DMS53 (cell line): ENCODE results near the gene SF1.

ENCODE experiments used
- DNase-seq: peaks from one replicate; lab custom pipeline; 2025; lab: John Stamatoyannopoulos, UW

Gene SF1

DNA sequence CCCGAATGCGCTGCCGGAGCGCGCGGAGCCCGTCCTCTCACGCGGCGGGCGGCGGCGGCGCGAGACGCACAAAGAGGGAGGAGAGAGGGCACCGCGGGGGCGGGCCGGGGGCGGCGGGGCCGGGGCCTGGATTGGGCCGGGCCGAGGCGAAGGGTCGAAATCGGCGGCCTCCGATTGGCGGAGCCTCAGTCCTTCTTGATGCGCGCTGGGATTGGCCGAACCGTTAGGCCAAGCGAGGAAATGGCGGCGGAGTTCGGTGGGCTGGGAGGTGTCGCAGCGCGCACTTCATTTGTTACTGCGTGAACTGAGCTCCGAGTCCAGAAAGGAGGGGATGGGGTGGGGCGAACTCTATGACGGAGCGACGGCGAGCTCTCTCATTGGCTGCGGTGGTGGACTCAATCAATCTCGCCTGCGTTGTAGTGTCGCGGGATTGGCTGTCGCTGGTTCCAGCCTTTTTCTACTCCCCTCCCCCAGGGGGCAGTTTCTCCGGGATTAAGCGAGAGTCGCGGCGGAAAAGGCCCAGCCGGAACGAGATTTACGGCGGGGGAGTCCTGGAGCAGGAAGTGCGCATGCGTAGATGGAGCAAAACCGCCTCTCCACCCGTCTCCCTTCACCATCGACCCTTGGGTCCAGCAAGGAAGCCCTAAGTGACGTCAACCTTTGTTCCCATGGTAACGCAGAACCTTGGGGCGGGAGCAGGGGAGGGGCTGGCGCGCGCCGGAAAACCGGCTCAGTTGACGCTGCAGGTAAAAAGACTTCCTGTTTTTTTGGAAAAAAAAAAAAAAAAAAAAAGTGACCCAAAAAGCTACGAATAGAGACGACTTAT lies at the start of gene SF1:
Gene SF1 (minus strand): TSS at position 70 of the 826 bp plus-strand sequence. CDS start 150 bp downstream, outside the sequence.
- DNase-seq: peak; percentile 100

DNA sequence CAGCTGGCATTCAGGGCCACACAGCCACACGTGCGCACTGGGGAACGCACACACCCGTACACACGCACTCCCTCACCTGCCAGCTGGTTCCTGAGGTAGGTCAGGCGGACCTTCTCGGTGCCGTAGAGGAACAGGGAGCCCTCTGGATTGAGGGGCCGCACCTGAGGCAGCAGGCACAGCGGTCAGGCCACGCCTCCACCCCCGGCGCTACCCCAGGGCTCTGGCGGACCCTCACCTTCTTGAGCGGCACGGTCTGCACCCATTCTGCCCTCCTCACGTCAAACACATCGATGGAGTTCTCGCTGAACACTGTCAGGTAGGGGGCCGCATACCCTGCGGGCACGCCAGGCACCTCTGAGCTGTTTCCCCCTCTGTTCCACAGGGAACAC lies 49.1 kb upstream of the SF1 start:
- no peak for DNase-seq

DNA sequence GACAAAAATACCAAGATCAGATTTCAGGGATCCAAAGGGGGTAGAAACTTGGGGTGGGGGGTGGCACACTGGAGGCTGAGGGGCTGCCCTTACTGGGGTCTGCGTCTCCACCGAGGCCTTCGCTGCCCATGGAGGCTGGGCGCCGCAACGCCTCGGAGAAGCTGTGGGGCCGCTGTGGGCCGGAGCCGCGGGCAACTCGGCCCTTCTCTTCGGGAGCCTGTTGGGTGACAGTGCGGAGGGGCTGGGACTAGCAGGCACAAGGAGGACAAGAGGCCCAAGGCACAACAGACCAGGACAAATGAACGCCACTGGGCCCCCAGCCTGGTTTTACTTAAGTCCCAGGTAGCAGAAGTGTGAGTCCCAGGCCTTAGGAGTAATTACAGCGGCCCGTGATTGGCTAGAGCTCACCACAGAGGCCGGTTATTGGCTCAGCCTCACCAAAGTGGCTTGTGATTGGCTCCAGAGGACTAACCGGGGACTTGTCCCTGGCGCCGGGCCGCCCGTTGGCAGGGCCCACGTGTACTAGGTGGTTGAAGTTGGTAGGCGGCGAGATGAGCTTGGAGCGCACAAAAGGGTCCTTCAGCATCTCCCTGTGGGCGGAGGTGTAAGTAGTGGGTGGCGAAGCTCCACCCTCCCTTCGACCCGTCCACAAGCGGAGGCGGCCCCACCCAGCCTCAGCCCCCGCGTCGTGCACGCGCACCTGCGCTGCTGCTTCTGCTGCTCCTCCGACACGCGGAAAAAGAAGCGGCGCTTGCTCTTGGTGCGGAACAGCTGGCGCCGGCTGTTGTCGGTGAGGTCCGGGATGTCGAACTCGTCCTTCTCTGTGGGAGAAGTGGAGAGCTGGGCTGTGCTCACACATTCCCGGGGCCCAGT lies 48.5 kb upstream of the SF1 start:
- no peak for DNase-seq

DNA sequence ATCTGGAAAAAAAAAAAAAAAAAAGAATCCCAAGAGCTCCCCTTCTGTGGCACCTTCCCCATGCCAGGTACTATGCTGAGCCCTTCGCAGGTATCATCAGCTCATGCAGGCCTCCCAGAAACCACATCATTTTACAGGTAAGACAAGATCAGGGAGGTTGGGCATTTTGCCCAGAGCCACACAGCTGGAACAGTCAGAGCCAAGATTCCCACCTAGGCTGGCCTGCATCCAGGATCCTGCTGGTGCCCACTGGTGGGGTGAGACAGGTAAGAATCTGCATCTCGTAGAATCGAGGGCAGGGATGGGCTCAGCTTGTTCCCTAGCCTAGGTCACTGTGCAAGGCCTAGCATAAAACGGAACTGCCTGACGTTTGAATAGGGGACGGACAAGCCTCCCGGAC lies 47.7 kb upstream of the SF1 start:
- DNase-seq: no peak

DNA sequence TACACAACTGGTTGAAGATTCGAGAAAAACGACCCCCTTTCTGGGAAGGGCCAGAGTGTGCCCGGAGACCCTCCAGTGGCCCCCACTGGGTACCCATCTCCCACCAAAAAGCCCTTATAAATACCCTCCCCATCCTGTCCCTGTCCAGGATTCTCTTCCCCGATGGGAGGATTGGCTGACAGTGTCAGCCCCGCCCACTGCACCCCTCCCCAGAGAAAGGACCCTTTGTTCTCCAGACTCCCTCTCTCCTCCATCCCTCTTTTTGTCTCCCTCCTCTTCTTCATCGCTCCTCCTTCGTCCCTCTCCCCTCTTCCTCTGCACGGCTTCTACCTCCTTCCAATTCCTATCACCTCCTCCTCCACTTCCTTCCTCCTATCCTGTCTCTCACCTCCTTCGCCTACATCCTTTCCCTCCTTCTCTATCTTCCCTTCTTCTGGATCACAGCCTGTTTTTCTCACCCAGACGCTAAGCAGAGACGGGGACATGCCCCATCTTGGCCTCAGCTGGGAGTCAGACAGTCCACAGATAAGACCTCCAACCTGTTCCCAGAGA lies 45.3 kb upstream of the SF1 start:
- DNase-seq: no peak

DNA sequence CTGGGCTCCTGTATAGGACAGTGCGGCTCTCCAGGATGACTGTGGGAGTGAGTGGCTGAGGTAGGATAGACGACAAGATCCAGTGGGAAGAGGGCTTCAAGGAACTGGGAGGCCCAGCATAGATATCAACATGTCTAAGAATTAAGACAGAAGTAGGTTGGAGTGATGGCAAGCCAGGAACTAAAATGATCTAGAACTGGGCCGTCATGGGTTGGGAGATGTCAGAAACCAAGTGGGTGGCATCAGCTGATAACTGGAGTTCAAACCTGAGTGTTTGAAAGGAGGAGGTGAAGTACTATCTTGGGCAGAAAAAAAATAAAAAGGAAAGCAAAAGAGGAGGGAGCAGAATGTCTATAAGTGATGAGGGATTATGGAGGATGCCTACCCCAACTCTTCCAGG lies 39.1 kb upstream of the SF1 start:
- no peak for DNase-seq

- DNase-seq: peak; percentile 63
Measured at GRCh38 chr11:64815433-64815832, 37.1 kb upstream of the SF1 start.

GRCh38 chr11:64814712-64815187 lies 36.4 kb upstream of the SF1 start:
- DNase-seq: peak; percentile 70

GRCh38 chr11:64813826-64814225 lies 35.5 kb upstream of the SF1 start:
- no peak for DNase-seq

DNA sequence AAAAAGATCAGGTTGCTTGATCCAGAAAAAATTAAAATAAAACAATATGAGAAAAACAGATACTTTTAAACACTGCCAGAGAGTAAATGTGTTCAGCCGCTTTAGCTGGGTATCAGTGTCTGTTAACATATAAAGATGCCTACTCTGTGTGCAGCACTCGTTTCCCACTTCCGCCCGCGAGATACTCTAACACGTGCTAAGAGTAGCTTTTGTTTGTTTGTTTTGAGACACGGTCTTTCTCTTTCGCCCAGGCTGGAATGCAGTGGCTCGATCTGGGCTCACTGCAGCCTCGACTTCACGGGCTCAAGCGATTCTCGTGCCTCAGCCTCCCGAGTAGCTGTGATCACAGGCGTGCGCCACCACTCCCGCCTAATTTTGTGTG lies 32.5 kb upstream of the SF1 start:
- peak; percentile 94 for DNase-seq

DNA sequence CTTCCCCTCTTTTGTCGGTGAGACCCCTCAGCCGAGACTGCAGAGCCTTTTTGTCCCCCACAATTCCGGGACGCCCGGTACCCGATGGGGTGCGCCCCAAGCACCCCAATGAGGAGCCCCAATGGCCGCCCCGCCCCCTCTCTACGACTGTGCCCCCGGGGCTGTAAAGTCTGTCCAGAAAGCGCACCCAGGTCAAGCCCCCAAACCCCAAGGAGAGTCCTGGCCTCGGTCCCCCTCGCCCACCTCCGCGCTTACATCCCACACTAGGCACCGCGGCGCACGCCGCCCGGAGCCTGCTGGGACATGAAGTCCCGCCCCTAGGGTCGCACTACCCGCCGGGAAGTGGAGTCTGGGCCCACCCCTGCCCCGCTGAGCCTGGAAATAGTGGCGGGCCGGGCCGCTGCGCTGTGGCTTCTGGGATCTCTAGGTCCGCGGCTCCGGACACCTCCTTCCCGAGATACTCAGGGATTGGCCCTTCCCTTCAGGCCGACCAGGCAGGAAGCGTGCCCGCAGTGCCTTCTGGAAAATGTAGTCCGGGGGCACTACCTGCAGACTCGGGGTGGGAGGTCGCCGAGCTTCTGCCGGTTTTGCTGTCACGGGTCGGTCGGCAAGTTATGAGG lies 32.0 kb upstream of the SF1 start, which contains the start of gene MEN1:
Gene MEN1 (minus strand): TSS at position 281 of the 620 bp plus-strand sequence. CDS start 442 bp downstream, outside the sequence.
- peak; percentile 99 for DNase-seq

DNA sequence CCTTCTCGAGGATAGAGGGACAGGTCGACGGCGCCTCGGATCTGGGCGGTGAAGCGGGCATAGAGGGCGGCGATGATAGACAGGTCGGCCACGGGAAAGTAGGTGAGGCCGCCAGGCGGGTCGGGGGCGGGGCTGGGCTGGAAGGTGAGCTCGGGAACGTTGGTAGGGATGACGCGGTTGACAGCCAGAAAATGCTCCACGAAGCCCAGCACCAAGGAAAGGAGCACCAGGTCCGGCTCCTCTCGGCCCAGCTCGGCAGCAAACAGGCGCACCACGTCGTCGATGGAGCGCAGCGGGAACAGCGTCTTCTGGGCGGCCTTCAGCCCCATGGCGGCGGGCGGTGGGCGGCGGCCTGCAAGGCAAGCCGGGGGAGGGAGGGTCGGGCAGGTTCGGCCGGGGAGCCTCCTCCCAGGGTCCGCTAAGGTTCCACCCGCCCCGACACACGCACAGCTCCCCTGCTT lies 31.5 kb upstream of the SF1 start:
- peak; percentile 73 for DNase-seq

GRCh38 chr11:64805481-64805880 lies 27.1 kb upstream of the SF1 start:
- no peak for DNase-seq

GRCh38 chr11:64804346-64805210 lies 26.2 kb upstream of the SF1 start:
- DNase-seq: peak; percentile 40

DNA sequence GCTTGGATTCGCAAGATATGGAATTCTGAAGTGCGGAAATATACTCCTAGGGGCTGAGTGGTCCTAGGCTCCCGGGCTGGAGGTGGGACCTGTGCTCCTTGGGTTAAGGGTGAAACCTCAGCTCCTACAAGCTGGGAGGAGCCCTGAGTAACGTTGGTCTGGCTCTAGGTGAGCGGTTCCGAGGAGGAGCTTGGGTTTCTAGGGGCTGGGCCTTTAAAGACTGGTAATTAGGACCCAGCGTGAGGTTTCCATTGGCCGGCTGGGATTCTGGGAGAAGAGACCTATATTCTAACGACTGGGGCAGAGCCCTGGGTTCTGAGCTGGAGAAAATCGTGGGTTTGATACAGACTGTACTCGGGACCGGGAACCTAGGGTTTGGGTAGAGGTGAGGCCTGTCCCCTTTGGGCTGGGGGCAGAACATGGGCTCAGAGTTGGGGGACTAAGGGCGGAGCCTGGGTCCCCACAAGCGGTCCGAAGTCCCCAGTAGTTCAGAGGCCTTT lies 25.6 kb upstream of the SF1 start:
- peak; percentile 77 for DNase-seq

- peak; percentile 96 for DNase-seq
Measured at GRCh38 chr11:64803158-64803845, 25.0 kb upstream of the SF1 start, which contains the start of gene MAP4K2. MAP4K2 (minus strand) TSS chr11:64803214; CDS start chr11:64803149, 65 bp downstream.

DNA sequence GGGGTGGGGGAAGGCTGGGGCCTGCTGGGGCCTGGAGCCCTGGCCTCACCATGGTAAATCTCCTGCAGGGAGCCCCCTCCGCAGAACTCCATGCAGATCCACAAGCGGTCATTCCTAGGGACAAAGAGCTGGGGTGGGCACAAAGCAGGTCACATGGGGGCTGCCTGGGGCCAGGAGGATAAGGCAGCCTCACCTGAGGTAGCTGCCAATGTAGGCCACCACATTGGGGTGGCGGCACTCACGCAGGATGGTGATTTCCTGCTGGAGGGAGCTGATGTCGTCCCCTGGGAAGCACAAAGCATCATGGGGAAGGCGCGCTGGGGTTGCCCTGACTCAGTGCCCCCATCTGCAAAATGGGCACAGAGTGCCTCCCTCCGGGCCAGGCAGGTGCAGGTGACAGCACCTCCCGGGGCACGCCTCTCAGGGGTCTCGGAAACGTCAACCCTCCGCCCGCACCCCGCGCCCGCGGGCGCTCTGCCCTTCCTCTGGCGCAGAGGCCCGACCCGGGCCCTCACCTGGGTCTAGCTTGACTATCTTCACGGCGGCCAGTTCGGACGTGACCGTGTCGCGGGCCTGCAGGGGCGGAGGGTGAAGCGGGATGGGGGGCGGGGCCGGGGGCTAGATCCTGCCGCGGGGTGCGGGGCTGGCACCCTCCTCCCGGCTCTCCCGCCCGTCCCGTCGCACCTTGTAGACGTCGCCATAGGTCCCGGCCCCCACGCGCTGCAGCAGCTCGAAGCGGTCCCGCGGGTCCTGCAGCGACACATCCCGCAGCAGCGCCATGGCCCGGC lies 24.2 kb upstream of the SF1 start:
- DNase-seq: peak; percentile 52

GRCh38 chr11:64801561-64802369 lies 23.4 kb upstream of the SF1 start:
- DNase-seq: no peak
